ENCODE results near the gene TMEM151B. TPM values are rescaled to one million over a fixed set of nuclear protein-coding genes. Genes with fewer than 3 reads are reported as not detected.
"Not testable (repeated sequence)": the region's sequence is repeated elsewhere in the genome, so short reads cannot be mapped to it uniquely, and the experiment has no call there.

Gene TMEM151B
- total and polyA plus RNA-seq, 2 donors: 0.09 to 0.50 TPM

DNA sequence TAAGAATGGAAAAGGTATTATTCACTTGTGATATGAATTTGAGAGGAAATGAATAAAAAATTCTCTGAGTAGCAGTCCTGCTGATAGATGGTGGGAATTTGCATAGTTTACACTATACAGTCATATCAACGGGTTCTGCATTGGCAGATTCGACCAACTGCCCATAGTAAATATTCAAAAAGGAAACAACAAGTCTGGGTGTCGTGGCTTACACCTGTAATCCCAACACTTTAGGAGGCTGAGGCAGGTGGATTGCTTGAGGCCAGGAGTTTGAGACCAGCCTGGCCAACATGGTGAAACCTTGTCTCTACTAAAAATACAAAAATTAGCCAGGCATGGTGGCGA lies 80.4 kb downstream of the TMEM151B start:
- H3K9me3 ChIP-seq (ENCODE audit: control insufficient read depth in 2 of 2, insufficient read depth in 1 of 2, low read length in 1 of 2); H3K4me1 ChIP-seq (ENCODE audit: control insufficient read depth in 2 of 2, insufficient read depth in 2 of 2, low read length in 2 of 2); H3K4me3 ChIP-seq (ENCODE audit: low read length in 2 of 2); H3K36me3 ChIP-seq (ENCODE audit: control insufficient read depth in 2 of 2, insufficient read depth in 2 of 2, low read length in 1 of 2); DNase-seq (ENCODE audit: low read depth in 6 of 9, low spot score in 9 of 9); H3K27ac ChIP-seq (ENCODE audit: low read depth in 1 of 2, low read length in 1 of 2): not testable (repeated sequence)
- WGBS: 94% methylated on average over 4 of the region's 4 CpGs
- H3K27me3 ChIP-seq (ENCODE audit: control insufficient read depth in 2 of 2, insufficient read depth in 1 of 2, low read length in 1 of 2): peaks cover 0 to 10% of the 10 kb centered on the region in 2 donors

DNA sequence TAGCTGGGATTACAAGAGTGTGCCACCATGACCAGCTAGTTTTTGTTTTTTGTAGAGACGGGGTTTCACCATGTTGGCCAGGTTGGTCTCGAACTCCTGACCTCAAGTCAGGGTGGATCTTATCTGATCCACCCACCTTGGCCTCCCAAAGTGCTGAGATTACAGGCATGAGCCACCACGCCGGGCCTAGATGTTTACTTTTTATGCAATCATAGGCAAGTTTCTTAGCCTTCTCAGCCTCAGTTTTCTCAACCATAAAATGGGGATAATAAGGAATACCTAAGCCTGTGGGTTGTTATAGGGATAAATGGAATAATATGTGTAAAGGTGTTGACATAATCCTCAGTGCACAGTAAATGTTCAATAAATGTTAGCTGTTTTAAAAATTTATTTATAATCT lies 82.0 kb downstream of the TMEM151B start:
- H3K27ac ChIP-seq (ENCODE audit: low read depth in 1 of 2, low read length in 1 of 2): no peak overlapping the region
- DNase-seq (ENCODE audit: low read depth in 6 of 9, low spot score in 9 of 9): no peak
- H3K36me3 ChIP-seq (ENCODE audit: control insufficient read depth in 2 of 2, insufficient read depth in 2 of 2, low read length in 1 of 2): no peaks in the 10 kb centered on the region
- no peaks in the 10 kb centered on the region for H3K4me1 ChIP-seq (ENCODE audit: control insufficient read depth in 2 of 2, insufficient read depth in 2 of 2, low read length in 2 of 2)
- no peak overlapping the region for H3K4me3 ChIP-seq (ENCODE audit: low read length in 2 of 2)
- 96% methylated on average over 4 of the region's 4 CpGs for WGBS
- peaks cover 0 to 2% of the 10 kb centered on the region in 2 donors for H3K27me3 ChIP-seq (ENCODE audit: control insufficient read depth in 2 of 2, insufficient read depth in 1 of 2, low read length in 1 of 2)
- peaks cover 0 to 1% of the 10 kb centered on the region in 2 donors for H3K9me3 ChIP-seq (ENCODE audit: control insufficient read depth in 2 of 2, insufficient read depth in 1 of 2, low read length in 1 of 2)

DNA sequence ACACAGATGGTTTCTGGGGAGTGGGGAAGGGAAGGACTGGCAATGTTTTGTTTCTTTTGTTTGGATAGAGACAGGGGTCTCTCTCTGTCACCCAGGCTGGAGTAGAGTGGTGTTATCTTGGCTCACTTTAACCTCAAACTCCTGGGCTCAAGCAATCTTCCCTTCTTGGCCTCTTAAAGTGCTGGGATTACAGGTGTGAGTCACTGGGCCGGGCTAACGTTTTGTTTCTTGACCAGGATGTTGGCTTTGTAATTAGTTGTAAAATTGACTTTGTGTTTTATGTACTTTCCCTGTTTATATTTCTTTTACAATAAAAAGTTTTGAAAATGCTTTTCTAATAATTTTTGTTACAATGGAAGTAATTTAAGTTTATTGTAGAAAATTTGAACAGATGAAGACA lies 83.1 kb downstream of the TMEM151B start:
- Histone ChIP-seq H3K4me3 (ENCODE audit: low read length in 2 of 2) (no peak overlapping the region), H3K36me3 (ENCODE audit: control insufficient read depth in 2 of 2, insufficient read depth in 2 of 2, low read length in 1 of 2) (no peaks in the 10 kb centered on the region), H3K27me3 (ENCODE audit: control insufficient read depth in 2 of 2, insufficient read depth in 1 of 2, low read length in 1 of 2) (peaks cover 0 to 2% of the 10 kb centered on the region in 2 donors), H3K4me1 (ENCODE audit: control insufficient read depth in 2 of 2, insufficient read depth in 2 of 2, low read length in 2 of 2) (no peaks in the 10 kb centered on the region), H3K27ac (ENCODE audit: low read depth in 1 of 2, low read length in 1 of 2) (no peak overlapping the region), H3K9me3 (ENCODE audit: control insufficient read depth in 2 of 2, insufficient read depth in 1 of 2, low read length in 1 of 2) (peaks cover 0 to 1% of the 10 kb centered on the region in 2 donors)
- WGBS: 95% methylated on average over 2 of the region's 2 CpGs
- no peak for DNase-seq (ENCODE audit: low read depth in 6 of 9, low spot score in 9 of 9)

DNA sequence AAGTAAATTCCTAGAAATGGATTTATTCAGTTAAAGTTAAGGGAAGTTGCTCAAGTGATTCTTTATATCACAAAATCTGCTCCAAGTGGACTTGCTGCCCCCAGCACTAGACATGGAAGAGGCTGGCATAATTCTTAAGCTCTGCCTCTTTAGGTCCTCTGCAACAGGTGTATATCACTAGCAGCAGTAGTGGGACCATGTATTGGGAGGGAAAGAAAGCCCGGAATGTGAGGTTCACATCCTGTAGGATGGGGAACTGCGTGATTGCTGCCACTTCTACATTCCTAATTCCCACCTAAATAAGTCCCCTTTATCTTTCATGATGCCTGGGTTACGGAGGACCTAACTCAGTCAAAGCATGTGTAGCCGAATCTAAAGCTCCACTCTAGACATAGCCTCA lies 85.4 kb downstream of the TMEM151B start:
- Histone ChIP-seq H3K36me3 (ENCODE audit: control insufficient read depth in 2 of 2, insufficient read depth in 2 of 2, low read length in 1 of 2) (no peaks in the 10 kb centered on the region), H3K4me3 (ENCODE audit: low read length in 2 of 2) (no peak overlapping the region), H3K27me3 (ENCODE audit: control insufficient read depth in 2 of 2, insufficient read depth in 1 of 2, low read length in 1 of 2) (no peaks in the 10 kb centered on the region), H3K4me1 (ENCODE audit: control insufficient read depth in 2 of 2, insufficient read depth in 2 of 2, low read length in 2 of 2) (no peaks in the 10 kb centered on the region), H3K9me3 (ENCODE audit: control insufficient read depth in 2 of 2, insufficient read depth in 1 of 2, low read length in 1 of 2) (peaks cover 0 to 1% of the 10 kb centered on the region in 2 donors), H3K27ac (ENCODE audit: low read depth in 1 of 2, low read length in 1 of 2) (no peak overlapping the region)
- 73% methylated on average over 4 of the region's 4 CpGs for WGBS
- no peak for DNase-seq (ENCODE audit: low read depth in 6 of 9, low spot score in 9 of 9)

DNA sequence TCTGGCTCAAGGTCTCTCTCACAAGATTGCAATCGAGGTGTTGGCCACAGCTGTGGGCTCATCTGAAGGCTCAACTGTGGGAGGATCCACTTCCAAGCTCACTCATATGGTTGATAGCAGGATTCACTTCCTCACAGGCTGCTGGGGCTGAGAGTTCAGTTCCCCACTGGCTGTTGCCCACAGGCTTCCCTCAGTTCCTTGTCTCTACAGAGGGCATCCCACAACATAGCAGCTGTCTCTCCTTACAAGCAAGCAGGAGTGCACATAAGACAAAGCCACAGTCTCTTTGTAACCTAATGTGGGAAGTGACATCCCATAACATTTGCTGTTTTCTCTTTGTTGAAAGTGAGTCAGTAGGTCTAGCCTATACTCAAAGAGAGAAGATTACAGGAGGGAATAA lies 86.2 kb downstream of the TMEM151B start:
- H3K36me3 ChIP-seq (ENCODE audit: control insufficient read depth in 2 of 2, insufficient read depth in 2 of 2, low read length in 1 of 2): no peaks in the 10 kb centered on the region

More for the DNA sequence above, 86.2 kb downstream of the TMEM151B start:
- 79% methylated on average over 1 of the region's 1 CpG for WGBS
- Histone ChIP-seq H3K9me3 (ENCODE audit: control insufficient read depth in 2 of 2, insufficient read depth in 1 of 2, low read length in 1 of 2) (peaks cover 0 to 1% of the 10 kb centered on the region in 2 donors), H3K4me3 (ENCODE audit: low read length in 2 of 2) (no peak overlapping the region), H3K4me1 (ENCODE audit: control insufficient read depth in 2 of 2, insufficient read depth in 2 of 2, low read length in 2 of 2) (no peaks in the 10 kb centered on the region), H3K27ac (ENCODE audit: low read depth in 1 of 2, low read length in 1 of 2) (no peak overlapping the region), H3K27me3 (ENCODE audit: control insufficient read depth in 2 of 2, insufficient read depth in 1 of 2, low read length in 1 of 2) (no peaks in the 10 kb centered on the region)
- DNase-seq (ENCODE audit: low read depth in 6 of 9, low spot score in 9 of 9): no peak

Other genes starting within 250 kb of the TMEM151B start
- 81.5 TPM for gene MRPL14, start 143.0 kb upstream of the TMEM151B start, total RNA-seq
- gene MRPL14, start 143.0 kb upstream of the TMEM151B start, polyA plus RNA-seq: 48.4 TPM
- gene TMEM63B, start 142.9 kb upstream of the TMEM151B start, total RNA-seq: 7.5 TPM
- 11.7 TPM for gene TMEM63B, start 142.9 kb upstream of the TMEM151B start, polyA plus RNA-seq
- 3.5 TPM for gene CAPN11, start 111.6 kb upstream of the TMEM151B start, total RNA-seq
- gene CAPN11, start 111.6 kb upstream of the TMEM151B start, polyA plus RNA-seq: 1.0 TPM
- gene MYMX, start 53.5 kb upstream of the TMEM151B start, total RNA-seq: 1.7 TPM
- 0.80 TPM for gene MYMX, start 53.5 kb upstream of the TMEM151B start, polyA plus RNA-seq
- gene SLC29A1, start 46.9 kb upstream of the TMEM151B start, total RNA-seq: 69.0 TPM
- gene SLC29A1, start 46.9 kb upstream of the TMEM151B start, polyA plus RNA-seq: 17.9 TPM
- gene HSP90AB1, start 23.3 kb upstream of the TMEM151B start, total RNA-seq: 772 TPM
- gene HSP90AB1, start 23.3 kb upstream of the TMEM151B start, polyA plus RNA-seq: 252 TPM
- 19.1 TPM for gene SLC35B2, start 12.9 kb upstream of the TMEM151B start, total RNA-seq
- 18.8 TPM for gene SLC35B2, start 12.9 kb upstream of the TMEM151B start, polyA plus RNA-seq
- 21.6 TPM for gene NFKBIE, start 4.9 kb upstream of the TMEM151B start, total RNA-seq
- gene NFKBIE, start 4.9 kb upstream of the TMEM151B start, polyA plus RNA-seq: 16.4 TPM
- gene AARS2, start 42.9 kb downstream of the TMEM151B start, total RNA-seq: 9.8 TPM
- 5.6 TPM for gene AARS2, start 42.9 kb downstream of the TMEM151B start, polyA plus RNA-seq
- 0.33 TPM for gene SPATS1, start 72.2 kb downstream of the TMEM151B start, total RNA-seq
- 0.09 TPM for gene SPATS1, start 72.2 kb downstream of the TMEM151B start, polyA plus RNA-seq
- 30.9 TPM for gene CDC5L, start 117.3 kb downstream of the TMEM151B start, total RNA-seq
- 12.7 TPM for gene CDC5L, start 117.3 kb downstream of the TMEM151B start, polyA plus RNA-seq